Measurements from ENCODE around the gene ZBTB3.

ZBTB3 gene

GRCh38 chr11:62789576-62789975 lies 35.6 kb upstream of the ZBTB3 start:
- TF ChIP-seq ATF2 (tag by site-specific recombination; IDR thresholded peaks at IDR 0.05; ENCODE audit: low read depth) (no peak), EGR2 (tag by site-specific recombination; IDR thresholded peaks at IDR 0.05; ENCODE audit: low read depth) (peak; percentile 56), ZBTB6 (tag by site-specific recombination; IDR thresholded peaks at IDR 0.05) (no peak), ZBTB8A (tag by site-specific recombination; IDR thresholded peaks at IDR 0.05) (no peak), ZFHX2 (tag by site-specific recombination; conservative IDR thresholded peaks at IDR 0.05) (peak; percentile 53)
- Histone ChIP-seq H3K4me1 (ENCODE audit: control insufficient read depth, insufficient read depth, low read length) (no peaks in the 10 kb centered on the region), H3K9me3 (ENCODE audit: control insufficient read depth, insufficient read depth, low read depth, low read length) (no peaks in the 10 kb centered on the region), H3K4me3 (ENCODE audit: low read depth, low read length) (no peak overlapping the region), H3K27ac (ENCODE audit: extremely low read depth, low read depth, low read length) (no peak overlapping the region), H3K36me3 (ENCODE audit: control insufficient read depth in 2 of 2, insufficient read depth in 1 of 2, low read length in 2 of 2) (peaks cover 4 to 54% of the 10 kb centered on the region in 2 experiments; a peak in 2 of 3 replicates)
- POLR2A ChIA-PET, result interaction anchor here (0.5 to 5.6 kb wide), 15 partner anchors 15 to 961 kb away, joined by 3 to 47 read pairs (median 5); partner anchors contain the start of genes HNRNPUL2, NXF1, POLR2G and SLC3A2
- CTCF ChIA-PET, result interaction anchor here (0.6 to 1.3 kb wide), 4 partner anchors 10 to 74 kb away, joined by 3 to 4 read pairs (median 4); no protein-coding TSS in a partner anchor

GRCh38 chr11:62788991-62789390 lies 35.0 kb upstream of the ZBTB3 start:
- Histone ChIP-seq H3K4me1 (ENCODE audit: control insufficient read depth, insufficient read depth, low read length) (no peaks in the 10 kb centered on the region), H3K36me3 (ENCODE audit: control insufficient read depth in 2 of 2, insufficient read depth in 1 of 2, low read length in 2 of 2) (peaks cover 3 to 48% of the 10 kb centered on the region in 2 experiments; a peak in 2 of 3 replicates), H3K9me3 (ENCODE audit: control insufficient read depth, insufficient read depth, low read depth, low read length) (no peaks in the 10 kb centered on the region), H3K27ac (ENCODE audit: extremely low read depth, low read depth, low read length) (no peak overlapping the region), H3K4me3 (ENCODE audit: low read depth, low read length) (no peak overlapping the region)
- ChIA-PET CTCF (interaction anchor here (0.8 to 1.1 kb wide), 3 partner anchors 11 to 108 kb away, joined by 3 read pairs; no protein-coding TSS in a partner anchor), POLR2A (interaction anchor here (0.5 to 5.6 kb wide), 13 partner anchors 12 to 960 kb away, joined by 3 to 47 read pairs (median 6); partner anchors contain the start of genes NXF1, POLR2G, STX5 and TEX54)
- TF ChIP-seq SCRT2 (tag by site-specific recombination; IDR thresholded peaks at IDR 0.05), result peak; percentile 80
- TF ChIP-seq ZFHX2 (tag by site-specific recombination; conservative IDR thresholded peaks at IDR 0.05), result no peak
- no peak for TF ChIP-seq ZBTB49 (tag by site-specific recombination; IDR thresholded peaks at IDR 0.05; ENCODE audit: low read depth)
- 0 out of 2 replicates have a peak, but pooled peaks have one; percentile 21 for TF ChIP-seq SCRT1 (tag by site-specific recombination; IDR thresholded peaks at IDR 0.05; ENCODE audit: borderline replicate concordance)

GRCh38 chr11:62787005-62787759 lies 33.2 kb upstream of the ZBTB3 start, which contains the start of gene TMEM179B:
TSS of gene TMEM179B (plus strand) at chr11:62787402. CDS start at chr11:62787432, 30 bp downstream.
- peak within 1 kb of the TSS; percentile 76 for H3K27ac ChIP-seq (ENCODE audit: extremely low read depth, low read depth, low read length)
- CTCF ChIA-PET, result interaction anchor here (0.5 to 3.2 kb wide), 34 partner anchors 8 to 235 kb away, joined by 3 to 45 read pairs (median 4); partner anchors contain the start of genes HNRNPUL2, STX5, TAF6L and ZBTB3
- POLR2A ChIA-PET, result interaction anchor here (0.5 to 5.6 kb wide), 37 partner anchors 10 to 373 kb away, joined by 3 to 54 read pairs (median 5); partner anchors contain the start of genes B3GAT3, C11orf98, CSKMT and EEF1G
- TF ChIP-seq BCL11A (tag by site-specific recombination; IDR thresholded peaks at IDR 0.05; ENCODE audit: low read depth), result 0 out of 2 replicates have a peak, but pooled peaks have one; percentile 72
- TF ChIP-seq TCF7L2 (IDR thresholded peaks at IDR 0.05; ENCODE audit: borderline replicate concordance, low read depth, low read length), result no peak
- peak; percentile 97 for TF ChIP-seq CTCF (tag by site-specific recombination; IDR thresholded peaks at IDR 0.05)
- peak; percentile 32; the same call in 1 of the 2 replicates for TF ChIP-seq ZNF449 (tag by site-specific recombination; IDR thresholded peaks at IDR 0.05)
- peak; percentile 37; the same call in 1 of the 2 replicates for TF ChIP-seq INSM2 (tag by site-specific recombination; IDR thresholded peaks at IDR 0.05)
- TF ChIP-seq SETDB1 (IDR thresholded peaks at IDR 0.05; ENCODE audit: insufficient read length, low read length), result no peak
- peak; percentile 15; the same call in 1 of the 2 replicates for TF ChIP-seq GLIS2 (tag by site-specific recombination; IDR thresholded peaks at IDR 0.05)
- TF ChIP-seq ZNF658 (tag by site-specific recombination; IDR thresholded peaks at IDR 0.05), result no peak

More at GRCh38 chr11:62787005-62787759, 33.2 kb upstream of the ZBTB3 start, which contains the start of gene TMEM179B:
- Histone ChIP-seq H3K4me3 (ENCODE audit: low read depth, low read length) (peak within 1 kb of the TSS; percentile 87), H3K9me3 (ENCODE audit: control insufficient read depth, insufficient read depth, low read depth, low read length) (no peaks in the 10 kb centered on the region), H3K36me3 (ENCODE audit: control insufficient read depth in 2 of 2, insufficient read depth in 1 of 2, low read length in 2 of 2) (peaks cover 0 to 46% of the 10 kb centered on the region in 2 experiments; a peak in 1 of 3 replicates), H3K4me1 (ENCODE audit: control insufficient read depth, insufficient read depth, low read length) (no peaks in the 10 kb centered on the region)

Data from HEK293 (cell line).